DOHH2 (cell line): ENCODE results near the gene C2orf78.

ENCODE experiments used
- CTCF ChIP-seq: fragments of 200-600 bp; sonication (generic); IDR thresholded peaks from one replicate; pipeline ENCODE4 v1.5.1; 2014; ENCODE audit warnings: antibody characterized with exemption, mild to moderate bottlenecking, low read depth, low read length; ENCODE audit not compliant: poor library complexity, severe bottlenecking
- EZH2phosphoT487 ChIP-seq: fragments of 200-600 bp; sonication (generic); IDR thresholded peaks from 2 replicates; pipeline ENCODE4 v1.6.1; 2017; ENCODE audit warnings: borderline replicate concordance, mild to moderate bottlenecking, antibody characterized with exemption, low read length, moderate library complexity, mixed read lengths

GRCh38 chr2:73839653-73840411 lies 55.8 kb downstream of the C2orf78 start:
- TF ChIP-seq EZH2phosphoT487: no peak
- no peak for TF ChIP-seq CTCF
